Measurements from ENCODE around the gene ADCY7. TPM values are rescaled to one million over a fixed set of nuclear protein-coding genes. Genes with fewer than 3 reads are reported as not detected.
A peak's percentile ranks its signal among the peaks of the same experiment; 100 is the strongest.

ADCY7 gene
- polyA plus RNA-seq (2013, experiment 1 of 2) = 6.2 TPM
- polyA plus RNA-seq (2013, experiment 2 of 2) = 6.4 TPM

- Histone ChIP-seq H3K4me2 (ENCODE audit: low read length, poor library complexity, severe bottlenecking) (peak within 1 kb of the TSS; percentile 77), H3K79me1 (replicated peaks; ENCODE audit: low read length, poor library complexity, severe bottlenecking) (peaks cover 10% of the 10 kb centered on the region)
- WGBS = 4% methylated on average over 23 of the region's 25 CpGs
These were observed at the start of gene ADCY7 for GRCh38 chr16:50266337-50267091. Gene ADCY7, plus strand, starts transcription at chr16:50266551. Its CDS starts 21,629 bp downstream, at chr16:50288180.

GRCh38 chr16:50219402-50219975 is 46.9 kb upstream of the ADCY7 start:
- Histone ChIP-seq H3K4ac (ENCODE audit: low read depth in 1 of 2, low read length in 2 of 2) (no peak overlapping the region), H4K8ac (ENCODE audit: low read length) (no peak overlapping the region), H3K18ac (ENCODE audit: low read depth in 1 of 2, low read length in 2 of 2) (no peak overlapping the region), H3K4me1 (ENCODE audit: control insufficient read depth, insufficient read depth, low read depth, low read length) (no peaks in the 10 kb centered on the region), H3K36me3 (ENCODE audit: control insufficient read depth in 1 of 2, insufficient read depth in 2 of 2, low read depth in 1 of 2, low read length in 2 of 2) (peaks cover 19 to 71% of the 10 kb centered on the region in 2 experiments), H3K14ac (ENCODE audit: low read length in 2 of 2) (no peak overlapping the region), H4K91ac (ENCODE audit: low read length) (no peak overlapping the region), H3K27me3 (ENCODE audit: control insufficient read depth in 1 of 2, insufficient read depth in 1 of 2, low read length in 2 of 2) (no peaks in the 10 kb centered on the region), H3K27ac (ENCODE audit: low read length, poor library complexity, severe bottlenecking) (no peak overlapping the region), H3K9me3 (ENCODE audit: control insufficient read depth, low read length) (no peaks in the 10 kb centered on the region), H2AK5ac (ENCODE audit: low read length, severe bottlenecking) (no peak overlapping the region), H3K4me2 (ENCODE audit: low read length, poor library complexity, severe bottlenecking) (no peak overlapping the region), H2BK12ac (ENCODE audit: low read length in 2 of 2) (no peak overlapping the region), H3K4me3 (ENCODE audit: insufficient read depth in 1 of 2, low read depth in 1 of 2, low read length in 2 of 2) (no peak overlapping the region), H2BK5ac (ENCODE audit: low read depth, low read length, poor library complexity, severe bottlenecking) (no peak overlapping the region), H3K23ac (ENCODE audit: low read length in 2 of 2) (no peak overlapping the region), H2BK15ac (ENCODE audit: low read depth, poor library complexity, severe bottlenecking) (no peak overlapping the region), H3K9ac (ENCODE audit: low read length) (no peak overlapping the region), H3K79me1 (replicated peaks; ENCODE audit: low read length, poor library complexity, severe bottlenecking) (peaks cover 9% of the 10 kb centered on the region), H2BK120ac (ENCODE audit: low read depth, low read length) (no peak overlapping the region), H2AFZ (ENCODE audit: low read depth, low read length) (no peak overlapping the region)
- no peak for DNase-seq
- 100% methylated on average over 4 of the region's 4 CpGs for WGBS

More at GRCh38 chr16:50266337-50267091, at the start of gene ADCY7:
- H3K9me3 ChIP-seq (ENCODE audit: control insufficient read depth, low read length) = no peaks in the 10 kb centered on the region
- peak within 1 kb of the TSS; percentile 90 for H3K9ac ChIP-seq (ENCODE audit: low read length)
- H3K4me1 ChIP-seq (ENCODE audit: control insufficient read depth, insufficient read depth, low read depth, low read length) = peaks cover 21% of the 10 kb centered on the region
- H3K14ac ChIP-seq (ENCODE audit: low read length in 2 of 2) = peak within 1 kb of the TSS in 1 of 2 experiments; percentile 84
- peak within 1 kb of the TSS; percentile 97 for H2BK15ac ChIP-seq (ENCODE audit: low read depth, poor library complexity, severe bottlenecking)
- peak within 1 kb of the TSS; percentile 88 for H2AFZ ChIP-seq (ENCODE audit: low read depth, low read length)
- H3K4ac ChIP-seq (ENCODE audit: low read depth in 1 of 2, low read length in 2 of 2) = peak within 1 kb of the TSS; percentile 82 to 90
- peak; percentile 85 for DNase-seq
- H4K8ac ChIP-seq (ENCODE audit: low read length) = peak within 1 kb of the TSS; percentile 90
- peak within 1 kb of the TSS; percentile 33 for H2AK5ac ChIP-seq (ENCODE audit: low read length, severe bottlenecking)
- peak within 1 kb of the TSS; percentile 90 to 92 for H2BK12ac ChIP-seq (ENCODE audit: low read length in 2 of 2)
- H4K91ac ChIP-seq (ENCODE audit: low read length) = peak within 1 kb of the TSS; percentile 97
- H3K36me3 ChIP-seq (ENCODE audit: control insufficient read depth in 1 of 2, insufficient read depth in 2 of 2, low read depth in 1 of 2, low read length in 2 of 2) = peaks cover 0 to 7% of the 10 kb centered on the region in 2 experiments
- peak within 1 kb of the TSS; percentile 55 for H3K27ac ChIP-seq (ENCODE audit: low read length, poor library complexity, severe bottlenecking)
- H3K23ac ChIP-seq (ENCODE audit: low read length in 2 of 2) = no peak within 1 kb of the TSS
- H2BK5ac ChIP-seq (ENCODE audit: low read depth, low read length, poor library complexity, severe bottlenecking) = peak within 1 kb of the TSS; percentile 36
- peak within 1 kb of the TSS; percentile 88 for H2BK120ac ChIP-seq (ENCODE audit: low read depth, low read length)
- no peaks in the 10 kb centered on the region for H3K27me3 ChIP-seq (ENCODE audit: control insufficient read depth in 1 of 2, insufficient read depth in 1 of 2, low read length in 2 of 2)
- peak within 1 kb of the TSS; percentile 90 to 95 for H3K18ac ChIP-seq (ENCODE audit: low read depth in 1 of 2, low read length in 2 of 2)
- peak within 1 kb of the TSS; percentile 37 to 80 for H3K4me3 ChIP-seq (ENCODE audit: insufficient read depth in 1 of 2, low read depth in 1 of 2, low read length in 2 of 2)

- Histone ChIP-seq H3K18ac (ENCODE audit: low read depth in 1 of 2, low read length in 2 of 2) (no peak overlapping the region), H2BK5ac (ENCODE audit: low read depth, low read length, poor library complexity, severe bottlenecking) (no peak overlapping the region), H3K4me1 (ENCODE audit: control insufficient read depth, insufficient read depth, low read depth, low read length) (no peaks in the 10 kb centered on the region), H3K4ac (ENCODE audit: low read depth in 1 of 2, low read length in 2 of 2) (no peak overlapping the region), H2BK120ac (ENCODE audit: low read depth, low read length) (no peak overlapping the region), H3K9ac (ENCODE audit: low read length) (no peak overlapping the region), H3K36me3 (ENCODE audit: control insufficient read depth in 1 of 2, insufficient read depth in 2 of 2, low read depth in 1 of 2, low read length in 2 of 2) (peaks cover 18 to 73% of the 10 kb centered on the region in 2 experiments), H3K27ac (ENCODE audit: low read length, poor library complexity, severe bottlenecking) (no peak overlapping the region), H3K23ac (ENCODE audit: low read length in 2 of 2) (no peak overlapping the region), H3K4me3 (ENCODE audit: insufficient read depth in 1 of 2, low read depth in 1 of 2, low read length in 2 of 2) (no peak overlapping the region), H2BK12ac (ENCODE audit: low read length in 2 of 2) (no peak overlapping the region), H3K9me3 (ENCODE audit: control insufficient read depth, low read length) (no peaks in the 10 kb centered on the region), H3K14ac (ENCODE audit: low read length in 2 of 2) (no peak overlapping the region), H4K91ac (ENCODE audit: low read length) (no peak overlapping the region), H3K27me3 (ENCODE audit: control insufficient read depth in 1 of 2, insufficient read depth in 1 of 2, low read length in 2 of 2) (no peaks in the 10 kb centered on the region), H3K79me1 (replicated peaks; ENCODE audit: low read length, poor library complexity, severe bottlenecking) (peaks cover 8% of the 10 kb centered on the region), H2AK5ac (ENCODE audit: low read length, severe bottlenecking) (no peak overlapping the region), H2BK15ac (ENCODE audit: low read depth, poor library complexity, severe bottlenecking) (no peak overlapping the region), H2AFZ (ENCODE audit: low read depth, low read length) (no peak overlapping the region), H3K4me2 (ENCODE audit: low read length, poor library complexity, severe bottlenecking) (no peak overlapping the region), H4K8ac (ENCODE audit: low read length) (no peak overlapping the region)
- DNase-seq = no peak
- WGBS = 100% methylated on average over 3 of the region's 3 CpGs
These were observed 42.1 kb upstream of the ADCY7 start for GRCh38 chr16:50224286-50224685.

GRCh38 chr16:50227120-50227519 is 39.2 kb upstream of the ADCY7 start:
- H3K4me1 ChIP-seq (ENCODE audit: control insufficient read depth, insufficient read depth, low read depth, low read length) = no peaks in the 10 kb centered on the region
- no peak overlapping the region for H2AFZ ChIP-seq (ENCODE audit: low read depth, low read length)
- H2BK15ac ChIP-seq (ENCODE audit: low read depth, poor library complexity, severe bottlenecking) = no peak overlapping the region
- no peak overlapping the region for H3K4ac ChIP-seq (ENCODE audit: low read depth in 1 of 2, low read length in 2 of 2)
- H2BK12ac ChIP-seq (ENCODE audit: low read length in 2 of 2) = no peak overlapping the region
- no peak overlapping the region for H3K4me2 ChIP-seq (ENCODE audit: low read length, poor library complexity, severe bottlenecking)
- no peak overlapping the region for H2BK120ac ChIP-seq (ENCODE audit: low read depth, low read length)
- H3K23ac ChIP-seq (ENCODE audit: low read length in 2 of 2) = no peak overlapping the region
- 92% methylated on average over 3 of the region's 3 CpGs for WGBS
- H3K9ac ChIP-seq (ENCODE audit: low read length) = no peak overlapping the region
- no peak overlapping the region for H4K91ac ChIP-seq (ENCODE audit: low read length)
- H2BK5ac ChIP-seq (ENCODE audit: low read depth, low read length, poor library complexity, severe bottlenecking) = no peak overlapping the region
- no peak overlapping the region for H3K18ac ChIP-seq (ENCODE audit: low read depth in 1 of 2, low read length in 2 of 2)
- peaks cover 13 to 69% of the 10 kb centered on the region in 2 experiments for H3K36me3 ChIP-seq (ENCODE audit: control insufficient read depth in 1 of 2, insufficient read depth in 2 of 2, low read depth in 1 of 2, low read length in 2 of 2)
- H3K14ac ChIP-seq (ENCODE audit: low read length in 2 of 2) = no peak overlapping the region
- no peak overlapping the region for H4K8ac ChIP-seq (ENCODE audit: low read length)
- H3K9me3 ChIP-seq (ENCODE audit: control insufficient read depth, low read length) = no peaks in the 10 kb centered on the region
- H2AK5ac ChIP-seq (ENCODE audit: low read length, severe bottlenecking) = no peak overlapping the region
- no peak overlapping the region for H3K4me3 ChIP-seq (ENCODE audit: insufficient read depth in 1 of 2, low read depth in 1 of 2, low read length in 2 of 2)
- H3K27ac ChIP-seq (ENCODE audit: low read length, poor library complexity, severe bottlenecking) = no peak overlapping the region
- DNase-seq = no peak
- peaks cover 3% of the 10 kb centered on the region for H3K79me1 ChIP-seq (replicated peaks; ENCODE audit: low read length, poor library complexity, severe bottlenecking)
- H3K27me3 ChIP-seq (ENCODE audit: control insufficient read depth in 1 of 2, insufficient read depth in 1 of 2, low read length in 2 of 2) = no peaks in the 10 kb centered on the region
